Upper lobe of left lung (tissue), 6 donors: ENCODE data around the gene CSTF2T. TPM values are rescaled to one million over a fixed set of nuclear protein-coding genes. Genes with fewer than 3 reads are reported as not detected.

ENCODE experiments used
- ATAC-seq, 2 donors: fragments of 200-7000 bp; cut with Tn5 transposase; one replicate each; pipeline ENCODE4 v1.9.1; 2022; ENCODE audit warnings: mild to moderate bottlenecking in 2 of 2, moderate library complexity in 2 of 2; ENCODE audit not compliant: low FRiP score in 2 of 2
- DNase-seq, 2 donors: peaks; one replicate each; pipeline ENCODE4 v3.0.0-alpha.2; 2019 to 2020
- H3K27ac ChIP-seq, 4 donors: fragments of 200-600 bp; sonication (generic); one replicate each; pipeline ENCODE4 v1.5.1; 2016 to 2019
- H3K27me3 ChIP-seq, 4 donors: fragments of 200-600 bp; sonication (generic); one replicate each; pipeline ENCODE4 v1.5.1; 2017 to 2019
- H3K36me3 ChIP-seq, 4 donors: fragments of 200-600 bp; sonication (generic); one replicate each; pipeline ENCODE4 v1.5.1; 2016 to 2019
- H3K4me1 ChIP-seq, 4 donors: fragments of 200-600 bp; sonication (generic); one replicate each; pipeline ENCODE4 v1.5.1; 2018 to 2019
- H3K4me3 ChIP-seq, 4 donors: fragments of 200-600 bp; sonication (generic); one replicate each; pipeline ENCODE4 v1.5.1; 2017 to 2019; ENCODE audit warnings: mild to moderate bottlenecking in 2 of 4, moderate library complexity in 1 of 4
- H3K9me3 ChIP-seq, 4 donors: fragments of 200-600 bp; sonication (generic); one replicate each; pipeline ENCODE4 v1.5.1; 2018 to 2019
- CTCF ChIP-seq, 6 experiments: fragments of 450-650 bp in 4 of 6; fragments of 200-600 bp in 2 of 6; sonication (generic) in 2 of 6; IDR thresholded peaks; one replicate each; pipeline ENCODE4 v1.5.1; 2016 to 2019; ENCODE audit warnings: antibody characterized with exemption in 6 of 6
- EP300 ChIP-seq, 4 donors: sonication (generic); formaldehyde crosslinking; IDR thresholded peaks; one replicate each; pipeline ENCODE4 v1.5.1; 2017; ENCODE audit warnings: antibody characterized with exemption in 4 of 4, control low read depth in 2 of 4
- POLR2A ChIP-seq, 4 donors: fragments of 450-650 bp; IDR thresholded peaks; one replicate each; pipeline ENCODE4 v1.5.1; 2016 to 2017; ENCODE audit warnings: antibody characterized with exemption in 4 of 4, mild to moderate bottlenecking in 2 of 4
- POLR2AphosphoS5 ChIP-seq, 2 donors: sonication (generic); formaldehyde crosslinking; IDR thresholded peaks; one replicate each; pipeline ENCODE4 v1.5.1; 2017; ENCODE audit warnings: antibody characterized with exemption in 2 of 2
- WGBS, 2 donors: methylation state at CpG; one replicate each; pipeline ENCODE4 v1.1.5; 2017 to 2018; 5-methylcytosine and 5-hydroxymethylcytosine counted together
- total RNA-seq, 6 donors: library from RNA; depleted of rRNA in 4 of 6; stranded (reverse); fragments of >200 nt in 4 of 6; gene quantifications; one replicate each; pipeline versions ENCODE4 v1.1.0 to v1.2.1, GENCODE V29; 2016 to 2021
- donor health status: DM: no; HTN: no; CAD: no; lungs with moderate emphysema.
- donor health status: DM: no; HTN: yes; CAD: no; lungs with severe emphysema.

The CSTF2T gene
- total RNA-seq, 6 donors from 2014 or later, result 9.7 to 19.0 (median 14.7) TPM

- H3K36me3 ChIP-seq, result no peaks in the 10 kb centered on the region
- H3K4me1 ChIP-seq, result no peaks in the 10 kb centered on the region
- DNase-seq, result no peak
- H3K27me3 ChIP-seq, result no peaks in the 10 kb centered on the region
- WGBS, 2 donors, result 5 to 8% methylated on average over 1 of the region's 1 CpG
- H3K4me3 ChIP-seq, result no peak overlapping the region
- TF ChIP-seq EP300 (IDR thresholded peaks at IDR 0.05), result no peak
- no peak for TF ChIP-seq POLR2AphosphoS5 (IDR thresholded peaks at IDR 0.05)
- TF ChIP-seq CTCF (IDR thresholded peaks at IDR 0.05), result no peak
- no peak for TF ChIP-seq POLR2A (IDR thresholded peaks at IDR 0.05)
- no peaks in the 10 kb centered on the region for H3K9me3 ChIP-seq
- H3K27ac ChIP-seq, result no peak overlapping the region
- no peak for ATAC-seq
Measured at GRCh38 chr10:51667678-51668335, 31.6 kb downstream of the CSTF2T start.

GRCh38 chr10:51666456-51666855 is 32.9 kb downstream of the CSTF2T start:
- no peak for ATAC-seq
- H3K27ac ChIP-seq, result no peak overlapping the region
- no peak for DNase-seq

GRCh38 chr10:51663086-51663485 is 36.3 kb downstream of the CSTF2T start:
- H3K9me3 ChIP-seq, result no peaks in the 10 kb centered on the region
- H3K4me3 ChIP-seq, result no peak overlapping the region
- no peak for ATAC-seq
- no peaks in the 10 kb centered on the region for H3K4me1 ChIP-seq
- TF ChIP-seq EP300 (IDR thresholded peaks at IDR 0.05), result no peak
- TF ChIP-seq CTCF (IDR thresholded peaks at IDR 0.05), result no peak
- TF ChIP-seq POLR2A (IDR thresholded peaks at IDR 0.05), result no peak
- no peak for TF ChIP-seq POLR2AphosphoS5 (IDR thresholded peaks at IDR 0.05)
- no peak for DNase-seq
- WGBS, 2 donors, result 87 to 92% methylated on average over 3 of the region's 3 CpGs
- no peaks in the 10 kb centered on the region for H3K27me3 ChIP-seq
- no peaks in the 10 kb centered on the region for H3K36me3 ChIP-seq
- no peak overlapping the region for H3K27ac ChIP-seq

More at GRCh38 chr10:51666456-51666855, 32.9 kb downstream of the CSTF2T start:
- Histone ChIP-seq H3K9me3 (no peaks in the 10 kb centered on the region), H3K36me3 (no peaks in the 10 kb centered on the region), H3K27me3 (no peaks in the 10 kb centered on the region), H3K4me1 (no peaks in the 10 kb centered on the region), H3K4me3 (no peak overlapping the region)
- TF ChIP-seq POLR2AphosphoS5 (IDR thresholded peaks at IDR 0.05) (no peak), POLR2A (IDR thresholded peaks at IDR 0.05) (no peak), CTCF (IDR thresholded peaks at IDR 0.05) (no peak), EP300 (IDR thresholded peaks at IDR 0.05) (no peak)

- no peak overlapping the region for H3K27ac ChIP-seq
- WGBS, 2 donors, result 85 to 100% methylated on average over 1 of the region's 1 CpG
- H3K36me3 ChIP-seq, result no peaks in the 10 kb centered on the region
- no peak for ATAC-seq
- TF ChIP-seq CTCF (IDR thresholded peaks at IDR 0.05), result no peak
- no peak for DNase-seq
- H3K4me1 ChIP-seq, result peaks cover 0 to 3% (median 0%) of the 10 kb centered on the region in 4 donors
- no peaks in the 10 kb centered on the region for H3K27me3 ChIP-seq
- no peaks in the 10 kb centered on the region for H3K9me3 ChIP-seq
- H3K4me3 ChIP-seq, result no peak overlapping the region
Measured at GRCh38 chr10:51659344-51659743, 40.1 kb downstream of the CSTF2T start.

- no peak for ATAC-seq
- Histone ChIP-seq H3K27ac (no peak overlapping the region), H3K4me1 (peaks cover 0 to 3% (median 0%) of the 10 kb centered on the region in 4 donors), H3K9me3 (no peaks in the 10 kb centered on the region), H3K27me3 (no peaks in the 10 kb centered on the region), H3K4me3 (no peak overlapping the region), H3K36me3 (no peaks in the 10 kb centered on the region)
- 57 to 63% methylated on average over 2 of the region's 2 CpGs for WGBS, 2 donors
- DNase-seq, result no peak
- TF ChIP-seq EP300 (IDR thresholded peaks at IDR 0.05), result no peak
- no peak for TF ChIP-seq POLR2AphosphoS5 (IDR thresholded peaks at IDR 0.05)
- no peak for TF ChIP-seq CTCF (IDR thresholded peaks at IDR 0.05)
- no peak for TF ChIP-seq POLR2A (IDR thresholded peaks at IDR 0.05)
Measured at GRCh38 chr10:51658000-51658399, 41.4 kb downstream of the CSTF2T start.
